Fibroblast of lung (primary cell): Measurements from ENCODE around the gene TMEM178B.

Experiments
- EZH2 ChIP-seq: IDR thresholded peaks from 2 replicates; pipeline ENCODE4 v1.5.1; 2012; ENCODE audit warnings: low read length, control low read depth, mild to moderate bottlenecking; ENCODE audit errors: missing control alignments
- TF ChIP-seq, protein P1 (sequence below), 2 donors: IDR thresholded peaks in 1 of 2; conservative IDR thresholded peaks in 1 of 2; 1 replicate in 1 of 2; 2 replicates in 1 of 2; pipeline ENCODE4 v1.5.1; 2011 to 2012; ENCODE audit warnings: low read length in 2 of 2, control low read depth in 1 of 2, inconsistent platforms in 1 of 2, low read depth in 1 of 2, mild to moderate bottlenecking in 1 of 2

DNA sequence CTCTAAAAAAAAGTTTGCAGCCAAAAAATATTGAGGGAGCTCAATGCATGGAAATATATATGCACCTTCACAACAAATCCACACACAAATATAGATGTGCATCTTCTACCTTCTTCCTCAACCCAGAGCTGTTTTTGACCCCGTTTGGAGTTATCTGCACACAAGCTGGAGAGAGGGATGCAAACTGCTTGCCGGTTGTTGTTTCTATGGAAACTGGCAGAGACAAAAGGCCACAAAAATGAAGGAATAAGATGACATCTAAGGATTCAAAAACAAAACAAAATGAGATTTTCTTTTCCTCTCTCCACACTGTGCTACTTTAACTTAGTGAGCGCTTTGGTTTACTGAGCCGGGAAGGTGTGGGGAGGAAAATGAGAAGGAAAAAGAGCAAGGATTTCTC lies 267.1 kb downstream of the TMEM178B start:
- TF ChIP-seq, protein P1, sequence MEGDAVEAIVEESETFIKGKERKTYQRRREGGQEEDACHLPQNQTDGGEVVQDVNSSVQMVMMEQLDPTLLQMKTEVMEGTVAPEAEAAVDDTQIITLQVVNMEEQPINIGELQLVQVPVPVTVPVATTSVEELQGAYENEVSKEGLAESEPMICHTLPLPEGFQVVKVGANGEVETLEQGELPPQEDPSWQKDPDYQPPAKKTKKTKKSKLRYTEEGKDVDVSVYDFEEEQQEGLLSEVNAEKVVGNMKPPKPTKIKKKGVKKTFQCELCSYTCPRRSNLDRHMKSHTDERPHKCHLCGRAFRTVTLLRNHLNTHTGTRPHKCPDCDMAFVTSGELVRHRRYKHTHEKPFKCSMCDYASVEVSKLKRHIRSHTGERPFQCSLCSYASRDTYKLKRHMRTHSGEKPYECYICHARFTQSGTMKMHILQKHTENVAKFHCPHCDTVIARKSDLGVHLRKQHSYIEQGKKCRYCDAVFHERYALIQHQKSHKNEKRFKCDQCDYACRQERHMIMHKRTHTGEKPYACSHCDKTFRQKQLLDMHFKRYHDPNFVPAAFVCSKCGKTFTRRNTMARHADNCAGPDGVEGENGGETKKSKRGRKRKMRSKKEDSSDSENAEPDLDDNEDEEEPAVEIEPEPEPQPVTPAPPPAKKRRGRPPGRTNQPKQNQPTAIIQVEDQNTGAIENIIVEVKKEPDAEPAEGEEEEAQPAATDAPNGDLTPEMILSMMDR (conservative IDR thresholded peaks at IDR 0.05 in 1 of 2, IDR thresholded peaks at IDR 0.05 in 1 of 2; ENCODE audit: low read depth in 1 of 2, low read length in 2 of 2) = no peak
- TF ChIP-seq EZH2 = no peak
